Activated naive CD4-positive, alpha-beta T cell treated with anti-CD3 and anti-CD28 coated beads for 36 hours (primary cell): ENCODE results near the gene PHEX. TPM values are rescaled to one million over a fixed set of nuclear protein-coding genes. Genes with fewer than 3 reads are reported as not detected.

Experiments
- CTCF ChIA-PET: fragments of 350-600 bp; sonication (Branson Sonifier 250); formaldehyde crosslinking; loops from one replicate; lab custom pipeline; 2021; ENCODE audit warnings: antibody characterized with exemption; lab: Charles Lee
- DNase-seq: peaks from one replicate; pipeline ENCODE4 v3.0.0-alpha.2; 2020
- H3K27ac Mint-ChIP-seq: one replicate; pipeline ENCODE4 v1.8.0; 2021; ENCODE audit warnings: mild to moderate bottlenecking, mixed read lengths
- H3K27me3 Mint-ChIP-seq: one replicate; pipeline ENCODE4 v1.8.0; 2021; ENCODE audit warnings: low read depth, mixed read lengths
- H3K36me3 Mint-ChIP-seq: one replicate; pipeline ENCODE4 v1.8.0; 2021; ENCODE audit warnings: low read depth, mixed read lengths
- H3K4me1 Mint-ChIP-seq: one replicate; pipeline ENCODE4 v1.8.0; 2021; ENCODE audit warnings: low read depth, mixed read lengths
- H3K4me3 Mint-ChIP-seq: one replicate; pipeline ENCODE4 v1.8.0; 2021; ENCODE audit warnings: mild to moderate bottlenecking, moderate library complexity, mixed read lengths
- H3K9me3 Mint-ChIP-seq: one replicate; pipeline ENCODE4 v1.8.0; 2021; ENCODE audit warnings: mixed read lengths
- intact Hi-C: fragments of 100-400 bp; cut with micrococcal nuclease; formaldehyde crosslinking; loops from one replicate; pipeline ENCODE4 v1.15.1; 2023
- total RNA-seq, 2 experiments: library from RNA; stranded (reverse); gene quantifications; one replicate each; pipeline ENCODE4 v1.2.3, GENCODE V29; 2021

The PHEX gene
- total RNA-seq, 2 experiments from 2014 or later = 0.31 to 0.64 TPM

- H3K27ac Mint-ChIP-seq = no peak overlapping the region
- H3K36me3 Mint-ChIP-seq = no peaks in the 10 kb centered on the region
- peaks cover 2% of the 10 kb centered on the region for H3K27me3 Mint-ChIP-seq
- no peak overlapping the region for H3K4me3 Mint-ChIP-seq
- no peaks in the 10 kb centered on the region for H3K9me3 Mint-ChIP-seq
- H3K4me1 Mint-ChIP-seq = no peaks in the 10 kb centered on the region
- CTCF ChIA-PET = no interaction called here
- no peak for DNase-seq
- intact Hi-C loops = no loop called here
Observed at GRCh38 chrX:22202251-22202650, 170.1 kb downstream of the PHEX start.

DNA sequence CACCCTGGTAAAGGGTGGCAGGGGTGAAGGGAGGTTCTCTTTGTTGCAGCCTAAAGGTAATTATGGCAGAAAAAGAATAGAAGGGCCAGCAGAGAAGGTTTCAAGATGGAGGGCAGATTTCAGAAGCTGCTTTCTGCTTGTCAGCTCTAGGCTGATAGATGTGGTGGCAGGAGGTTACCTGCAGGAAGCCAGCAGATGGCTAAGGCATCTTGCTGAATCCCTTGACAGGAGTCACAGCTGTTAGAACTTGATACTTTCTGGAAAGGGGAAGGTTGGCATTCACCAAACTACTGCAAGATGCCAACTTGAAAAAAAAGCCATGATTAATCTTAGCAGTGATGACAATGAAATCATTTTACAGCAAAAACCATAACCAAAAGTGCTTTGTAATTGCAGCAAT lies 171.1 kb downstream of the PHEX start:
- H3K4me3 Mint-ChIP-seq = no peak overlapping the region
- intact Hi-C loops = no loop called here
- peaks cover 2% of the 10 kb centered on the region for H3K27me3 Mint-ChIP-seq
- H3K4me1 Mint-ChIP-seq = no peaks in the 10 kb centered on the region
- H3K27ac Mint-ChIP-seq = no peak overlapping the region
- H3K9me3 Mint-ChIP-seq = no peaks in the 10 kb centered on the region
- no peaks in the 10 kb centered on the region for H3K36me3 Mint-ChIP-seq
- CTCF ChIA-PET = no interaction called here
- DNase-seq = no peak

- H3K27ac Mint-ChIP-seq = no peak overlapping the region
- no peaks in the 10 kb centered on the region for H3K4me1 Mint-ChIP-seq
- intact Hi-C loops = no loop called here
- peaks cover 1% of the 10 kb centered on the region for H3K9me3 Mint-ChIP-seq
- H3K4me3 Mint-ChIP-seq = no peak overlapping the region
- peaks cover 1% of the 10 kb centered on the region for H3K36me3 Mint-ChIP-seq
- peaks cover 2% of the 10 kb centered on the region for H3K27me3 Mint-ChIP-seq
- CTCF ChIA-PET = no interaction called here
- no peak for DNase-seq
Observed at GRCh38 chrX:22206781-22207180, 174.7 kb downstream of the PHEX start.

DNA sequence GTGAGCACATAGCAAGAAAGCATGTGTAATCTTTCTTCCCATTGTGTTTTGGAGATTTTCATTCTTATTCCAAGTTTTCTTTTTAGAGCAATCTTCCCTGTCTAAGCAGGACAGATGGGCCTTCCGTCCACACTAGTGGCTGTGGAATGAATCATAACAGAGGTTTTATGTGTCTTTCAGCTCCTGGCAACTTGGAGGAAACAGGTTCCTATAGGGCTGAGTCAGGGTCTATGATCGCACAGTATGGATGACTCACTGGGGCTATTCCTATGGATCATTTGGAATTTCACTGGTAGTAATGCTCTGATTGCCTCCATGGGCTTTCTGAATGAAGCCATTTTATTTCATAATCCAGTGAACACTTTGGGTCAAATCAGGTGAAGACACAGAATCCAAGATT lies 188.8 kb downstream of the PHEX start:
- H3K27ac Mint-ChIP-seq = no peak overlapping the region
- CTCF ChIA-PET = no interaction called here
- H3K4me3 Mint-ChIP-seq = no peak overlapping the region
- H3K4me1 Mint-ChIP-seq = no peaks in the 10 kb centered on the region
- no peaks in the 10 kb centered on the region for H3K27me3 Mint-ChIP-seq
- no peaks in the 10 kb centered on the region for H3K9me3 Mint-ChIP-seq
- DNase-seq = no peak
- intact Hi-C loops = no loop called here
- H3K36me3 Mint-ChIP-seq = no peaks in the 10 kb centered on the region

GRCh38 chrX:22234380-22234779 lies 202.3 kb downstream of the PHEX start:
- no peak for DNase-seq
- no peak overlapping the region for H3K27ac Mint-ChIP-seq
- H3K36me3 Mint-ChIP-seq = no peaks in the 10 kb centered on the region
- CTCF ChIA-PET = no interaction called here
- H3K27me3 Mint-ChIP-seq = peaks cover 3% of the 10 kb centered on the region
- H3K4me3 Mint-ChIP-seq = no peak overlapping the region
- intact Hi-C loops = no loop called here
- no peaks in the 10 kb centered on the region for H3K9me3 Mint-ChIP-seq
- no peaks in the 10 kb centered on the region for H3K4me1 Mint-ChIP-seq

DNA sequence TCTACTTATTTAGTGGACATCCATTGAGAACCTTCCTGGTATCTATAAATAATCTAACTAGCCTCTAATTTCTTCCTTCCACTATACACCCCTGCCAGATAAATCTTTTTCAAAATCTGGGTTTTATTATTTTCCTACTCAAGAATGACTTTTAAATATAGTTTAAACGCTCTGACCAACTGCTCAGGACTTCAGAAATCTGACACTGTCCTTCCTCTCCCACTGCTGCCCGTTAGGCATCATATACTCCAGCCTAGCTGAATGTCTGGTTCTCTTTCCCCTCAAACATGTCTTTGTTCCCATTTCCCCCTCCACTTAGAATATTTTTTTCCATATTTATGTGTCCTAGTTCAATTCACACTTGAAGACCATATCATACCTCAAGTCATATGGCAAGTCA lies 205.4 kb downstream of the PHEX start:
- Mint-ChIP-seq H3K4me3 (no peak overlapping the region), H3K4me1 (no peaks in the 10 kb centered on the region), H3K36me3 (no peaks in the 10 kb centered on the region), H3K9me3 (no peaks in the 10 kb centered on the region), H3K27ac (no peak overlapping the region), H3K27me3 (peaks cover 5% of the 10 kb centered on the region)
- CTCF ChIA-PET = no interaction called here
- DNase-seq = no peak
- intact Hi-C loops = no loop called here

GRCh38 chrX:22246620-22247019 lies 214.5 kb downstream of the PHEX start:
- Mint-ChIP-seq H3K4me1 (no peaks in the 10 kb centered on the region), H3K4me3 (no peak overlapping the region), H3K27me3 (no peaks in the 10 kb centered on the region), H3K36me3 (no peaks in the 10 kb centered on the region), H3K27ac (no peak overlapping the region), H3K9me3 (peaks cover 3% of the 10 kb centered on the region)
- intact Hi-C loops = no loop called here
- no peak for DNase-seq
- CTCF ChIA-PET = no interaction called here

- H3K36me3 Mint-ChIP-seq = no peaks in the 10 kb centered on the region
- no peaks in the 10 kb centered on the region for H3K4me1 Mint-ChIP-seq
- no peak for DNase-seq
- no peaks in the 10 kb centered on the region for H3K27me3 Mint-ChIP-seq
- H3K9me3 Mint-ChIP-seq = peaks cover 3% of the 10 kb centered on the region
- CTCF ChIA-PET = no interaction called here
- no peak overlapping the region for H3K4me3 Mint-ChIP-seq
- intact Hi-C loops = no loop called here
- H3K27ac Mint-ChIP-seq = no peak overlapping the region
Observed at GRCh38 chrX:22247169-22247568, 215.0 kb downstream of the PHEX start.

GRCh38 chrX:22248401-22248800 lies 216.3 kb downstream of the PHEX start:
- CTCF ChIA-PET = no interaction called here

GRCh38 chrX:22249371-22249770 lies 217.2 kb downstream of the PHEX start:
- Mint-ChIP-seq H3K27me3 (no peaks in the 10 kb centered on the region), H3K9me3 (no peaks in the 10 kb centered on the region), H3K4me1 (no peaks in the 10 kb centered on the region), H3K4me3 (no peak overlapping the region), H3K36me3 (no peaks in the 10 kb centered on the region), H3K27ac (no peak overlapping the region)
- intact Hi-C loops = no loop called here
- no peak for DNase-seq
- CTCF ChIA-PET = no interaction called here

More at GRCh38 chrX:22248401-22248800, 216.3 kb downstream of the PHEX start:
- intact Hi-C loops = no loop called here
- Mint-ChIP-seq H3K4me3 (no peak overlapping the region), H3K4me1 (no peaks in the 10 kb centered on the region), H3K27ac (no peak overlapping the region), H3K9me3 (peaks cover 3% of the 10 kb centered on the region), H3K27me3 (no peaks in the 10 kb centered on the region), H3K36me3 (no peaks in the 10 kb centered on the region)
- DNase-seq = no peak

GRCh38 chrX:22268706-22269105 lies 236.6 kb downstream of the PHEX start:
- Mint-ChIP-seq H3K27ac (no peak overlapping the region), H3K36me3 (no peaks in the 10 kb centered on the region), H3K4me1 (no peaks in the 10 kb centered on the region), H3K4me3 (no peak overlapping the region), H3K27me3 (peaks cover 4% of the 10 kb centered on the region), H3K9me3 (no peaks in the 10 kb centered on the region)
- DNase-seq = no peak
- intact Hi-C loops = no loop called here
- CTCF ChIA-PET = no interaction called here

DNA sequence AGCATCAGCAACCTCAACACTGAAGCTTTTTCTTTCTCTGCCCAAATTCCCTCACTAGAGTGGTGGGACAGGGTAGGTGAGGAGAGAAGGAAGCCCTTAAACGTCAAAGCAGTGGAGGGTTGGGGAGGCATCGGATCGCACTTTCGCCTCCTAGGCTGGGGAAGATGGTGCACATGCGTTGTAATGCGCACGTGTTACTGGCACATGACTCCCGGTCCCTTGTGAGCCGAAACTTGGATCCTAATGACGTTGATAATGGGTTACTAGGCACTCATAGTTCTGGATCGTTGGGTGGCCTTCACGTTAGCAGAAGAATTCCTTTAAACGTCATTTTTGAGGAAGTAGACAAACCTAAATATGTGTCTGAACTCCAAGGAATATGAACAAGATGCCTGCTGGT lies 240.5 kb downstream of the PHEX start, which contains the start of gene CBLL2:
TSS of gene CBLL2 (plus strand) at position 301 of the 400 bp plus-strand sequence. CDS start at position 380, 79 bp downstream.
- H3K27ac Mint-ChIP-seq = no peak within 1 kb of the TSS
- no peaks in the 10 kb centered on the region for H3K4me1 Mint-ChIP-seq
- H3K36me3 Mint-ChIP-seq = no peaks in the 10 kb centered on the region
- no peak within 1 kb of the TSS for H3K4me3 Mint-ChIP-seq
- intact Hi-C loops = no loop called here
- CTCF ChIA-PET = no interaction called here
- DNase-seq = no peak
- H3K9me3 Mint-ChIP-seq = no peaks in the 10 kb centered on the region
- peaks cover 4% of the 10 kb centered on the region for H3K27me3 Mint-ChIP-seq

- intact Hi-C loops = no loop called here
- H3K27me3 Mint-ChIP-seq = peaks cover 4% of the 10 kb centered on the region
- H3K4me1 Mint-ChIP-seq = no peaks in the 10 kb centered on the region
- DNase-seq = no peak
- CTCF ChIA-PET = no interaction called here
- no peaks in the 10 kb centered on the region for H3K9me3 Mint-ChIP-seq
- H3K36me3 Mint-ChIP-seq = no peaks in the 10 kb centered on the region
- H3K27ac Mint-ChIP-seq = no peak overlapping the region
- no peak overlapping the region for H3K4me3 Mint-ChIP-seq
Observed at GRCh38 chrX:22273714-22274317, 241.7 kb downstream of the PHEX start.
